Neuronal stem cell (in vitro differentiated cells): ENCODE results near the gene RPLP2.

Source experiments
- DNase-seq: peaks from one replicate; pipeline ENCODE4 v3.0.0-alpha.2; 2013; ENCODE audit warnings: low spot score
- H2AFZ ChIP-seq: one replicate; pipeline ENCODE4 v1.6.1; 2013; ENCODE audit warnings: mild to moderate bottlenecking, low read length, inconsistent platforms
- H2AK5ac ChIP-seq: 2 replicates; pipeline ENCODE4 v1.6.1; 2013; ENCODE audit warnings: low read depth, mild to moderate bottlenecking, inconsistent platforms, low read length, moderate library complexity, mixed read lengths
- H2BK120ac ChIP-seq: 2 replicates; pipeline ENCODE4 v1.6.1; 2013; ENCODE audit warnings: low read depth, mild to moderate bottlenecking, inconsistent platforms, low read length, moderate library complexity, mixed read lengths
- H2BK12ac ChIP-seq: one replicate; pipeline ENCODE4 v1.6.1; 2013; ENCODE audit warnings: low read length, inconsistent platforms
- H2BK15ac ChIP-seq: 2 replicates; pipeline ENCODE4 v1.6.1; 2013; ENCODE audit warnings: mild to moderate bottlenecking, low read length, inconsistent platforms, mixed read lengths
- H2BK5ac ChIP-seq: one replicate; pipeline ENCODE4 v1.6.1; 2013; ENCODE audit warnings: inconsistent platforms, mild to moderate bottlenecking, low read length, moderate library complexity
- H3K14ac ChIP-seq: one replicate; pipeline ENCODE4 v1.6.1; 2013; ENCODE audit warnings: low read length, inconsistent platforms
- H3K18ac ChIP-seq: 2 replicates; pipeline ENCODE4 v1.6.1; 2013; ENCODE audit warnings: low read length, inconsistent platforms
- H3K23ac ChIP-seq: 2 replicates; pipeline ENCODE4 v1.6.1; 2013; ENCODE audit warnings: low read depth, mild to moderate bottlenecking, mixed read lengths, low read length, inconsistent platforms; ENCODE audit not compliant: poor library complexity
- H3K27ac ChIP-seq: replicated peaks from 3 replicates; pipeline ENCODE4 v1.5.1; 2013; ENCODE audit warnings: low read length, inconsistent platforms
- H3K27me3 ChIP-seq, 3 experiments: 2 replicates each; pipeline ENCODE4 v1.6.1; 2013; ENCODE audit warnings: low read length in 3 of 3, mild to moderate bottlenecking in 2 of 3, inconsistent platforms in 1 of 3, low read depth in 1 of 3, mixed read lengths in 1 of 3, moderate library complexity in 1 of 3; ENCODE audit not compliant: control insufficient read depth in 3 of 3, insufficient read depth in 3 of 3
- H3K36me3 ChIP-seq, 2 donors: replicated peaks in 1 of 2; 2 replicates each; pipeline ENCODE4 v1.6.1; 2013; ENCODE audit warnings: low read length in 2 of 2; ENCODE audit not compliant: control insufficient read depth in 2 of 2, insufficient read depth in 2 of 2
- H3K4ac ChIP-seq: 2 replicates; pipeline ENCODE4 v1.6.1; 2013; ENCODE audit warnings: inconsistent platforms, mild to moderate bottlenecking, low read length, moderate library complexity
- H3K4me1 ChIP-seq, 2 donors: 1 replicate in 1 of 2; 2 replicates in 1 of 2; pipeline ENCODE4 v1.6.1; 2013; ENCODE audit warnings: low read length in 2 of 2, low read depth in 1 of 2; ENCODE audit not compliant: control insufficient read depth in 2 of 2, insufficient read depth in 1 of 2
- H3K4me2 ChIP-seq: one replicate; pipeline ENCODE4 v1.6.1; 2013; ENCODE audit warnings: mild to moderate bottlenecking, low read length, inconsistent platforms; ENCODE audit not compliant: insufficient read depth, poor library complexity, severe bottlenecking
- H3K4me3 ChIP-seq, 2 donors: 2 replicates each; pipeline ENCODE4 v1.5.1; 2013; ENCODE audit warnings: low read length in 2 of 2, mild to moderate bottlenecking in 2 of 2, inconsistent platforms in 1 of 2, moderate library complexity in 1 of 2
- H3K79me1 ChIP-seq: one replicate; pipeline ENCODE4 v1.6.1; 2013; ENCODE audit warnings: low read depth, mild to moderate bottlenecking, inconsistent platforms, low read length, moderate library complexity
- H3K9ac ChIP-seq: one replicate; pipeline ENCODE4 v1.6.1; 2013; ENCODE audit warnings: mild to moderate bottlenecking, low read depth, low read length, inconsistent platforms; ENCODE audit not compliant: poor library complexity
- H3K9me3 ChIP-seq, 2 donors: replicated peaks in 1 of 2; 2 replicates each; pipeline versions ENCODE3 to v1.6.1; 2013; ENCODE audit warnings: low read length in 2 of 2, mild to moderate bottlenecking in 2 of 2, inconsistent platforms in 1 of 2, low read depth in 1 of 2, mixed read lengths in 1 of 2, moderate library complexity in 1 of 2; ENCODE audit not compliant: control insufficient read depth in 2 of 2, insufficient read depth in 1 of 2
- H4K8ac ChIP-seq: one replicate; pipeline ENCODE4 v1.6.1; 2013; ENCODE audit warnings: low read depth, mild to moderate bottlenecking, inconsistent platforms, low read length, moderate library complexity
- H4K91ac ChIP-seq: one replicate; pipeline ENCODE4 v1.6.1; 2013; ENCODE audit warnings: low read length, low read depth, mild to moderate bottlenecking, inconsistent platforms; ENCODE audit not compliant: poor library complexity
- WGBS, 2 donors: extraction: QIAGEN DNeasy Blood & Tissue Kit; methylation state at CpG; one replicate each; pipeline ENCODE4 v1.1.7; 2013; ENCODE audit warnings: missing lambda C conversion rate in 2 of 2, mixed read lengths in 1 of 2; ENCODE audit not compliant: insufficient read length in 2 of 2, insufficient replicate concordance in 1 of 2; ENCODE audit errors: extremely low coverage in 2 of 2; 5-methylcytosine and 5-hydroxymethylcytosine counted together

Gene RPLP2

GRCh38 chr11:772429-773390 is 37.1 kb upstream of the RPLP2 start:
- H2BK15ac ChIP-seq, result no peak overlapping the region
- peak overlapping the region; percentile 70 for H3K9ac ChIP-seq
- H3K4me1 ChIP-seq, result peaks cover 5 to 8% of the 10 kb centered on the region in 2 donors
- no peak overlapping the region for H4K91ac ChIP-seq
- WGBS, 2 donors, result no CpG with 5 or more reads among the region's 34 CpGs
- H3K14ac ChIP-seq, result peak overlapping the region; percentile 38
- H3K27ac ChIP-seq, result no peak overlapping the region
- no peaks in the 10 kb centered on the region for H3K9me3 ChIP-seq
- H3K4me2 ChIP-seq, result no peak overlapping the region
- DNase-seq, result no peak
- no peak overlapping the region for H2BK5ac ChIP-seq
- H2BK120ac ChIP-seq, result peak overlapping the region; percentile 47
- H3K4ac ChIP-seq, result no peak overlapping the region
- H4K8ac ChIP-seq, result no peak overlapping the region
- no peak overlapping the region for H2BK12ac ChIP-seq
- no peak overlapping the region for H3K18ac ChIP-seq
- H2AK5ac ChIP-seq, result no peak overlapping the region
- peak overlapping the region; percentile 17 for H3K23ac ChIP-seq
- peaks cover 16 to 60% of the 10 kb centered on the region in 2 donors for H3K36me3 ChIP-seq
- no peaks in the 10 kb centered on the region for H3K27me3 ChIP-seq
- H3K4me3 ChIP-seq, result no peak overlapping the region
- no peak overlapping the region for H2AFZ ChIP-seq
- peaks cover 23% of the 10 kb centered on the region for H3K79me1 ChIP-seq

- H2BK120ac ChIP-seq, result no peak overlapping the region
- DNase-seq, result no peak
- H3K27ac ChIP-seq, result no peak overlapping the region
- H2BK12ac ChIP-seq, result no peak overlapping the region
- H3K79me1 ChIP-seq, result peaks cover 26% of the 10 kb centered on the region
- no peak overlapping the region for H3K9ac ChIP-seq
- no peak overlapping the region for H3K14ac ChIP-seq
- peaks cover 16 to 61% of the 10 kb centered on the region in 2 donors for H3K36me3 ChIP-seq
- no peak overlapping the region for H3K4me3 ChIP-seq
- no peak overlapping the region for H2BK15ac ChIP-seq
- peak overlapping the region; percentile 17 for H3K23ac ChIP-seq
- H4K91ac ChIP-seq, result no peak overlapping the region
- H3K18ac ChIP-seq, result no peak overlapping the region
- H3K9me3 ChIP-seq, result no peaks in the 10 kb centered on the region
- H2AFZ ChIP-seq, result no peak overlapping the region
- no peak overlapping the region for H4K8ac ChIP-seq
- no peak overlapping the region for H3K4ac ChIP-seq
- H2AK5ac ChIP-seq, result no peak overlapping the region
- H3K27me3 ChIP-seq, result no peaks in the 10 kb centered on the region
- no peak overlapping the region for H3K4me2 ChIP-seq
- WGBS, 2 donors, result no CpG with 5 or more reads among the region's 5 CpGs
- H2BK5ac ChIP-seq, result no peak overlapping the region
- peaks cover 8% of the 10 kb centered on the region in 2 donors for H3K4me1 ChIP-seq
These were observed 36.3 kb upstream of the RPLP2 start for GRCh38 chr11:773425-773824.

DNA sequence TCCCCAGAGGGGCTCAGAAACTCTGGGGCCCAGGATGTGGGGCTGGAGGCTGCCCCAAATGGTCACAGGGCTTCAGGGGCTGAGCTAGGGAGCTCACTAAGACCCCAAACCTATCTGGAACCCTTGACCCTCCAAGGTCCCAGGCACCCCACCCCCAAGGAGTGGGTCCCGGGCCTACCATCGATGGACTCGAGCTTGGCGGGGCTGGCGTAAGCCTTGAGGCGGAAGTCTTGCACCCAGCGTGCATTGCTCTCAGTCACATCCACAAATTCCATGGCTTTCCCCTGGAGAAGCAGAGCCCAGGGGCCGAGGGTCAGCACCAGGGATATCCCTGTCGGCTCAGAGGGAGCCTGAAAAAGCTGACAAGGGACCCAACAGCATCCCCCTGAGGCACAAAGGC is 35.9 kb upstream of the RPLP2 start:
- Histone ChIP-seq H3K4ac (no peak overlapping the region), H2BK120ac (no peak overlapping the region), H2BK5ac (no peak overlapping the region), H3K4me2 (no peak overlapping the region), H3K14ac (peak overlapping the region; percentile 6), H4K91ac (no peak overlapping the region), H3K27ac (no peak overlapping the region), H3K4me3 (no peak overlapping the region), H2AFZ (no peak overlapping the region), H3K9me3 (no peaks in the 10 kb centered on the region), H3K79me1 (peaks cover 26% of the 10 kb centered on the region), H2BK12ac (no peak overlapping the region), H3K27me3 (no peaks in the 10 kb centered on the region), H3K9ac (no peak overlapping the region), H3K23ac (peak overlapping the region; percentile 17), H4K8ac (no peak overlapping the region), H3K18ac (no peak overlapping the region), H3K4me1 (peaks cover 8% of the 10 kb centered on the region in 2 donors), H3K36me3 (peaks cover 17 to 65% of the 10 kb centered on the region in 2 donors), H2BK15ac (no peak overlapping the region), H2AK5ac (no peak overlapping the region)
- WGBS, 2 donors, result no CpG with 5 or more reads among the region's 9 CpGs
- DNase-seq, result no peak

GRCh38 chr11:774873-775592 is 34.7 kb upstream of the RPLP2 start:
- Histone ChIP-seq H3K14ac (no peak overlapping the region), H3K4ac (no peak overlapping the region), H3K9me3 (no peaks in the 10 kb centered on the region), H3K9ac (peak overlapping the region; percentile 44), H2BK15ac (no peak overlapping the region), H2AFZ (no peak overlapping the region), H3K27me3 (no peaks in the 10 kb centered on the region), H3K4me1 (peaks cover 8 to 13% of the 10 kb centered on the region in 2 donors), H4K91ac (no peak overlapping the region), H4K8ac (no peak overlapping the region), H2BK120ac (no peak overlapping the region), H3K36me3 (peaks cover 21 to 64% of the 10 kb centered on the region in 2 donors), H3K4me2 (peak overlapping the region; percentile 2), H3K4me3 (peak overlapping the region; percentile 4 to 16), H3K27ac (no peak overlapping the region), H3K23ac (peak overlapping the region; percentile 73), H2BK5ac (peak overlapping the region; percentile 60), H2BK12ac (peak overlapping the region; percentile 63), H2AK5ac (peak overlapping the region; percentile 34), H3K79me1 (peaks cover 28% of the 10 kb centered on the region), H3K18ac (no peak overlapping the region)
- DNase-seq, result no peak
- WGBS, 2 donors, result no CpG with 5 or more reads among the region's 20 CpGs
